HG02970 (cell line): ENCODE measurements around the gene TMEM273.

Experiments
- ATAC-seq: cut with Tn5 transposase; IDR thresholded peaks from one replicate; pipeline ENCODE4 v1.9.1; 2021; ENCODE audit warnings: mild to moderate bottlenecking, moderate library complexity, moderate number of reproducible peaks; ENCODE audit not compliant: unreplicated experiment, low FRiP score

Gene TMEM273

DNA sequence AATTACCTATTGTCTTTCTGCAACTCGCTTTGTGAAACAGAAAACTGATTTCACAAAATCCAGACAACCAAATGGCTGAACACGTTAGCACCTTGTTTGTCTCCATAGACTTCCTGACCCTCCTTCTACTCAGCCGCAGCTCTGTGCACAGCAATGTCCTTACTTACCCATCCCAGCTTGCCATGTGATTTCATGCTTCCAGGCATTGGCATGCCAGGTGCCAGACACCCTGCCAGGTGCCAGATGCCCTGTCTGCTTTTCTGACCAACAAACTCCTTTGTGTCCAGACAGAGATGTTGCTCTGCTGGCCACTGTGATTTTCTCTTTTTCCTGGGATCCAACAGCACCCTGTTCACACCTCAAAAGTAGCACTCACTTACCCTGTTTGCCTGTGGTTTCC lies 38.3 kb downstream of the TMEM273 start:
- ATAC-seq = no peak

DNA sequence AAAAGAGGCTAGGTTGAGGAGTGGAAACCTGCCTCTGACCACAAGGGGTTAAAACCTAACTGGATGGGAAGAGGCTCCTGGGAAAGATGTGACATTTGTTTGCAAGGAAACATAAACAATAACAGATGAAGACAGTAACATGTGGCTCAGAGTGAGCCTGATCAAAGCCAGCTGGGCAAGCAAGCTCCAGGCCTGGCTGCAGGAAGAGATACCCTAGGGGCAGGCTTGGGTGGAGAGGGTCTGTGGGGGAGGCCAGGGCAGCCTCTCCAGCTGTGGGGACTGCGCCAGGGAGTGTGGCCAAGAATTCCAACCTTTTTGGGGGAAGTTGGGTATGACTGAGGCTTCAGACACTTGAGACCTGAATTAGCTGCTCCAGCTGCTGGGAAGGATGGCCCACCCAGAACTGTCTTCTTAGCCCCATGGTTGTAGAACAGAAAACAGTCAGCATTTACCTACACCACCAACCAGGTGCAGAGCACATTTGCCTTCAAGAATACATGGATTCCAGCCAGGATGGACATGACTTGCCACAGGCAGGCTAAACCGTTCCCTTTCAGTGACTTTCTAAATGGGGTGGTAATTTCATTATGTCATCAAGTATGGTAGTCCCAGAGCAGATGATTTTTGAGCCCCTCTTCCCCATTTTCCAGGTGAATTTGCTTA lies 44.0 kb downstream of the TMEM273 start:
- ATAC-seq = no peak

DNA sequence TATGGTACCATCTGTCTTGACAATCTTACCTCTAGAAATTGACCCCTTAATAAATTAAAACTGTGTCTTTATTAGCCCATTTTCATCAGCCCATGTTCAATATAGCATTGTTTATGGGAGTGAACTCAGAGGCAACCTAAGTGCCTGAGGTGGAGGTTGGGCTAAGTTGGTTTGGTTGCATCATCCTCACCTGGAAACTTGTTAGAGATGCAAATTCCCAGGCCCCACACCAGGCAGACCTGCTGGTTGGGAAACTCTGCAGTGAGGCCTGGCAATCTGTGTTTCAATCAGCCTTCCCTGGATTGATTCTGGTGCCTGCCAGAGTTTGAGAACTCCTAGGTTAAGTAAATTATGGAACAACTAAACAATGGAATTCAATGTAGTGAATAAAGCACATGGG lies 44.9 kb downstream of the TMEM273 start:
- no peak for ATAC-seq

DNA sequence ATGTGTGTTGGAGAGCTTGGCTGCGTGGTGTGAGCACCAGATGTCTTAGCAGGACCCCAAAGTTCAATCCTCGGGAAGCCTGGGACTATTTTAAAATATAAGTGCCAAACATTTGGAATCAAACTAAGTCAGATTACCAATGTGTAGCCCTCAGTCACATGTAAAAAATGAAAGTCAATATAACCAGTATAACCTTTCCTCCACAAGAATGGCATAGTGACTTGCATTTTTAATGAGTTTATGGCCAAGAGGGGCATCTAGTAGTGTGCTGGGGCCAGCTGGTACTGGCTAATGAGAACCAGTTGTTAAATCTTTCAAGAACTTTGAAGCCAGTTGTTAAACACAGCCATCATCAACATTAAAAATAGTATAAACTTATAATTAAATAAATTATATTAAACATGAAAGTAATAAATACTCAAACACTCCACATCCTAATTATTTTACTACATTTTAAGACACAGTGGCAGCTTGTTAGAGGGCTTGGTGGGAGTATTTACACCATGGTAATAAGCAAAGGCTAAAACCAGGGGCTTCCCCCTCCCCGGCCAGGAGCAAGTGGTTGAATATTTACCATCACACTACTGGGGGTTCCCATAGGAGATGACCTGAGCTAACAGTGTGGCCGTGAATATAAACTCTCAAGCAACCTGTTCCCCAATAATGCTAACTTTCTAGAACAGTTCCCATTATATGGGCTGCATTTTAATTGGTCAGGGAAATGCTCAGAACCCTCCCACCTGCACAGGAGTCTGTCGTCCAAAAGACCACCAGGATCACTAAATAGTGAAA lies 46.5 kb downstream of the TMEM273 start:
- no peak for ATAC-seq

DNA sequence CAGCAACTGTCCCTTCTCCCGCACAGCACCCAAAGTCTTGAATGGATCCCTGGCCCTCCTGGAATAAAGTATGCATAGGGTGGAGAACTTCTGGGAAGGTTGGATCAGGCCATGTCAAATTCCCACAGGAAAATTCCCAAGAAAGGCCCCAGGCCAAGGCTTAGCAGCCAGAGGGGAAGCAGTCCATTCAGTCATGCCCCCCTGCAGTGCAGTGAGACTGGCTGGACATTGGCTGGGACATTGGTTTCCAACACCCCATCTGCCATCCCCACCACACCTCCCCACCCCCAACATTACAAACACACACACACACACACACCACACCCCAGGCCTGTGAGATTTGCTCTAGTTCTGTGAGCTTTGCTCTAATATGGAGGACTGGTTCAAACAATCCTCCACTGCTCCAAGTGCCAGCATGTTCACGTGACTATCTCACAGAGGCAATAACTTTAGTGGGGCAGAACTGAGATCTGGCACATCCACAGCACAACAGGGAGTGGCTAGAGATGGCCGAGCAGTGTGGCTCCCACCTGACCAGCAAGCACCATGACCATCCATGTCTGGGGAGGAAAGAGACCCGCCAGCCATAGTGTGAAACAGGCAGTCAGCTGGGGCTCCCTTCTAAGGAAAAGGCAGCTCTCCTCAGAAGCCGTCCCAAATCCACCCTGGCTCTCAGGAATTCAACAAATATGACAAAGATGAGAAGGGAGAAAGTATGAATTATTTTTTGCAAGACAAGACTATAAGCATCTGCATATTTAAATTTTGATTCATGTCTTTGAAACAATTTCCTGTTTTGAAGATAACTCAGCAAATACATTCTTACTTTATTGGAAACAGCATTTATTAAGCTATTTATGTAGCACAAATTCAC lies 47.6 kb downstream of the TMEM273 start:
- no peak for ATAC-seq

DNA sequence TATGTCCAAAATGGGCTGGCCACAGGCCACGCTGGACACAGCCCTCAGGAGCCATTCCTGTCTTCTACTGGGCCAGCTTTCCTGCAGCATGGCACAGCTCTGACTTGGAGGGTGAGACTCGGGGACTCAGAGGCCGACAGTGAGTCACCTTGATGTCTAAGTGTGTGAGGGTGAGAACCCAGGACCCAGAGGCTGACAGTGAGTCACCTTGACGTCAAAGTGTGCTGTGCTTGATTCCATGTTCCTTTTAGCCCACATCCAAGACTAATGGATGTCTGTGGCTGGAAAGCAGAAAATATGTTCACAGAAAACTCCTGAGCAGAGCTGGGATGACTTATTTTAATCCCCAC lies 48.4 kb downstream of the TMEM273 start:
- no peak for ATAC-seq

DNA sequence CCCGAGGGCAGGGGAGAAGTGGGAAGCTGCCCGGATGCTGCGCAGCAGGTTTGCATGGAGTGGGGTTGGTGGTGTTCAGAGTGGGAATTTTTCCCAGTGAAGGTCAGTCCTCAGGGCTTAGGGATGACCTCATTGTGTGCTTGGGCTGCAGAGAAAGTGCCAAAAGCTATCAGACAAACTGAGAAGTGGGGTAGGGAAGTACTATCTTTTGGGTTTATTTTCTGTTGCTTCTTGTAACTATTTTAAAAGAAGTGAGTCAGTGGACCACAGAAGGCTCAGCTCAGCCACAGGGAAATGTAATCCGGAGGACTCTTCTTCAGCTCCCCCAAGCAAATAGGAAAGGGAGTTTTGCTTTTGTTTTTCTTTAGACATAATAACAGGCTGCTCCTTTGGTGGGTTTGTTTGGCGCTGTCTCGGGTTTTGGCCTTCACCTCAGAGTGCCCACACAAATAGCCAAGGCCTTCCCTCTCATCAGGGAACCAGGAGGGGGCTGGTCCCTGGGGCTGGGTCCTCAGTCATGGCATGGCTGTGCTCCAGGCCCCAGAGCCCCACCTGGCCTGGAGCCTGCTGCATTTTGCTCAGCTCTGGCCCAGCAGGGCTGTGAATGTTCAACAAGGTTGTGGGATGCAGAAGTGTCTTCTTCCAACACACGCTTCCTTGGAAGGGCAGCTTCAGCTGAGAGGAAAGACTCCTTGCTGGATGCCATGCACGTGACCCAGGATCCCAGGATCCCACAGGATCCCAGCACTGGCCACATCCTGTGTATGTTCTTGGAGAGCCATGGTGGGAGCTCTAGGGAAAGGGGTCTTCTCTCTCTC lies 49.0 kb downstream of the TMEM273 start:
- no peak for ATAC-seq

DNA sequence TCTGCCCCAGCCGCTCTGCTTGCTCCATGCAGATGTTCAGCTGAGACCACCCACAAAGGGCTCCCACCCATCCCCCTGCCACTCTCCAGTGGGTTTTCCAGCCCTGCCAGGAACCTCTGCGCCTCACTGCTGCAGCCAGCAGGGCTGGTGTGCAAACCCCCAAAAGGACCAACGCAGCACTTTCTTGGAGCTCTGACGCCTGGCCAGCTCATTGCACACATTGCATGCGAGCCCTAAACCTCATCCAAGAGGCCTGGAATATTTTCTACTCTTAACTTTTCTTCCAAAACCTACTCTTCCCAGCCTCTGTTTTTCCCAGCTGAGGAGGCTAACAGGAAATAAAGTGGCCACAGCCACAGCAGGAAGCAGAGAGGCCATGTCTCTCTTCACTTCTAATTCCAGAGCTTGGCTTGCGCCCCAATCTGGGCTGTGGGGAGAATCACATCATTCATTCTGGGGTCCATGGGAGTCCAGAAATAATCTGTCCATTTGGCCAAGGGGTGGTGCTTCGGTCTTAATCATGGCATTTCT lies 49.8 kb downstream of the TMEM273 start:
- no peak for ATAC-seq

DNA sequence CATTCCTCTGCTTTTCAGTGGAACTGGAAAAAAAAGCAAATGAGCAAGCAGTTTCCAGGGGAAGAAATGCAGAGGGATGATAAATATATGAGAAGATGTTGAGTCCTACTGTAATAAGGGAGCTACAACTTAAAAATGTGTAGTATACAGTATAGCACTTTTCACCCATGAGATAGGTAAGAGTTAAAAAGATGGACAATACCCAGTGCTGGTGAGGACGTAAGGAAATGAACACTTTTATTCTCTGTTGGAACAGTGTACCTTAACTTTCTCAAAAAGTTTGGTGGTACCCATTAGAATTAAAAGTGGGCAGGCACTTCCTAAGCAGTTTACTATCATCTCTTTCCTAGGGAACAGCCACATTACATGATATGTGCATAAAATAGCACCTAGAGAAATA lies 51.7 kb downstream of the TMEM273 start:
- ATAC-seq = no peak

DNA sequence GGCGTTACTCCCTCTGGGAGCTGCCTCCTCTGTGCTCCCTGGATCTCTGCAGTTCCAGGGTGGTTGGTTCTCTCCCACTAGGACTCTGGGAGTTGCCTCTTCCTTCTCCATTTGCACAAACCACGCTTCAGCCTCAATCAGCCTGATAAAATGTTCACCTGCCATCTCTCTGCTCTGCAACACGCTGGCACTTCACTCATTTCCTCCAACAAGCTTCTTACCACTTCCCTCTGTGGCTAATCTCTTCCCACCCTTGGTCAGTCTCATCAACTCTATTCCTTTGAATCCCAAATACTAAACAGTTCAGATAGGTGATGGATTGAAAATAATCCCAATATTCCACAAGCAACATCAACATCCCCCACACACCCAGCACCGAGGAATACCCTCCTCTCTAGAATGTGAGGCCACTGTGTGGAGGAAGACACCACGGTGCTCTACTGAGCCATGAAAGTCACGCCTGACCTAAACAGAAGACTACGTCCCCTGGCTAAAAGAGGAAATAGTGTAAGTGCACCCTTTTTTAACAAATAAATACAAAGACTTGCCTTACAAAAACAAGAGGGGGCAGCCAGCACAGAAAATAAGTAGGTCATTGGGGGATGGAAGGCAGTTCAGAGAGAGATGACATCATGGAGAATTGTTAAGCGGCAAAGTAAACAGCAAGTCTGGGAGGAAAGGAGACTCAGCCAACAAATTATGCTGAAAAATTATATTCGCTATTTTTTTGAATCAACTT lies 52.4 kb downstream of the TMEM273 start:
- no peak for ATAC-seq

DNA sequence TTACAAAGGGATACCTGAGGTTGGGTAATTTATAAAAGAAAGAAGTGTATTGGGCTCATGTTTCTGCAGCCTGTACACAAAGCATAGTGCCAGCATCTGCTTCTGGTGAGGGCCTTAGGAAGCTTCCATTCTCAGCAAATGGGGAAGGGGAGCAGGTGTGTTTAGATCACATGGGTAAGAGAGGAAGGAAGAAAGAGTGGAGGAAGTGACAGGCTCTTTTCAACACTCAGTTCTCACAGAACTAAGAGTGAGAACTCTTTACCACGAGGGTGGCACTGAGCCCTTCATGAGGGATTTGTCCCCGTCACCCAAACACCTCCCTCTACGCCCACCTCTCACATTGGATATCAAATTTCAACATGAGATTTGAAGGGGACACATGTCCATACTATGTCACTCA lies 53.9 kb downstream of the TMEM273 start:
- ATAC-seq = no peak

DNA sequence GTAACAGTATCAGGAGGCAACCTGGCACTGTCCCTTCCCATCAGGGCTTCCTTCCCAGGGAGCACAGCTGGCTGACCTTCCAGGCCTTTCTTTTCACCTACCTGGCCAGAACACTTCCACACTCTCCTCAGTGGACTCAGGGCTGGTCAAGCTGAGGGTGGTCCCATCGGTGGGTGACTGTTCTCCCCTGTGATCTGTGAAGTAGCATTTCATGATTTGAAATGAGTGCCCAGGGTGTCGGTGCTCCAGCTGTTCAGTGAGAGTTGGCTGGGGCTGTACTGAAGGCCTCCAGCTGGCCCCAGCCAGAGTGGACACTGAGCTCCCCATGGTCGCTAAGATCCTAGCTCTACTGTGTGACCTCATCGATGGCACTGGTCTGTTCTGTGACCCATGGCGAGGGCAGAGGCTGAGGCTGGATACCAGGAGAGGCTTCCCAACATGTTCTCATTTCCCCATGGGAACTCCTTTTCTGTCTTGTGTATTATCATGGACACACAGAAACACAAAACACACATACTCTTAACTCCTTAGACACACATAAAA lies 54.4 kb downstream of the TMEM273 start, which contains the start of gene FAM170B:
FAM170B (minus strand) TSS at position 316 of the 543 bp plus-strand sequence; CDS start at position 213, 103 bp downstream.
- no peak for ATAC-seq

DNA sequence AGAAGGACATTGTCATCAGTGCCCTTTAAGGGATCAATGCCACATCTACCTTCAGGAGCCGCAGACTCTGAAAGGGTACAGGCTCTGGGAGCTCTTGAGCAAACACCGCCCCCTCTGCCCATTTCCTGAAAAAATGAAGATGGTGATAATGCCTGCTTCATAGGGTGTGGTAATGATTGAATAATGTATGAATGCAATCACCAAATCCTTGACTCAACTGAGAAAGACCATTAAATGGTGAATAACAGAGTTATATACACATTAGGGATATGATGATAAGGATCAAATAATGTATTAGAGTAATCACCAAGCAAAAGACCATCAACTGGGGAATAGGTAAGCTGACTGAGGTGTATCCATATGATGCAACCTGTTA lies 55.8 kb downstream of the TMEM273 start:
- ATAC-seq = no peak

DNA sequence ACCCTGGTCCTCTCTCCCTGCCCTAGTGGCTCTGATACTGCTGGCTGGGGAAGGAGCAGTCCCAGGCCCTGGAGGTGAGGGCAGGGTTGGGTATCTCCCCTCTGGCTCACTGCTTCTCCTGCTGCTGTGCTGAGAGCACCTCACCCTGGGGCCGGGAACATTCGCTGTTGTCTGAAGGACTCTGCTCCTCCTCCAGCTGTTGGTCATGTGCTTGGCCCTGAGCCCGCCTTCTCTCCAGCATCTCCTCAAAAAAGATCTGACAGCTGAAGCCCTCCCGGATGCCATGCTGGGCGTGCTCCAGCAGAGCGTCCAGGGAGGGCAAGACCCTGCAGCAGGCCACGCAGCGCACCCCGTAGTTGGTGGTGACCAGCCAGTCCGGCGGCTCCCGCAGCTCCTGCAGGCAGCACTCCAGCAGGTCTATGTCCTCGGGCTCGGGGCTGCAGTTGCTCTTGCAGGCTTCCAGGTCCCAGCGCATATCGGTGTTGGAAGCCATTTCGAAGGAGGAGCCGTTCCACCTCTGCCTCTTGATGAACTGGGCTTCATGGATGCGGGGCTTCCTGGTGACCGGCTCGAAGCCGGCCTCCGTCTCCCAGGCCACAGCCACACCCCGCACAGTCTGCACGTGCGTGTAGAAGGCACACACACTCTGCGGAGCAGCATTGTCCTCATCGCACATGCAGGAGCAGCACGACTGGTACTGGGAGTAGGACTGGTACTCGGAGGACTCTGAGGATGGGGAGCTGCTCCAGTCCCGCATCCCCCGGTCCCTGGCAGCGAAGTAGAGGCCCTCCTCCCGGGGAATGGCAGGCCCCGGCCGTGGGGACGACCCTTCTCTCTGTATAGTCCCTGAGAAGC lies 56.5 kb downstream of the TMEM273 start:
- no peak for ATAC-seq

DNA sequence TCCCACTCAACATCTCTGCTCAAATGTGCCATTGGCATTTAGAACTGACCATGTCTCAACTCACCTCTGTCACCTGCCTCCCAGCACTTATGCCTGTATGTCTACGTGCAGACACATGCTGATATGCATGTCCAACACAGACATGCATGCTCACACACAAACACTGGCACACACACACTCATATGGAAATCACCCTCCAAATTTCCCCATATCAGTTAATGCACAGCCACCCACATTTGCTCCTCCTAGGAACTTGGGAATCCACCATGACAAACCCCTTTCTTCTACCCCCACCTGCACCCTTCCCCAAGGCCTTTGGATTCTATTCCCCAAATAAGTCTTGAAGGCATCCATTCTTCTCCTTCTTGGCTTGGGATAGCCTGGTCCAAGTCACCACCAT lies 58.8 kb downstream of the TMEM273 start:
- no peak for ATAC-seq

DNA sequence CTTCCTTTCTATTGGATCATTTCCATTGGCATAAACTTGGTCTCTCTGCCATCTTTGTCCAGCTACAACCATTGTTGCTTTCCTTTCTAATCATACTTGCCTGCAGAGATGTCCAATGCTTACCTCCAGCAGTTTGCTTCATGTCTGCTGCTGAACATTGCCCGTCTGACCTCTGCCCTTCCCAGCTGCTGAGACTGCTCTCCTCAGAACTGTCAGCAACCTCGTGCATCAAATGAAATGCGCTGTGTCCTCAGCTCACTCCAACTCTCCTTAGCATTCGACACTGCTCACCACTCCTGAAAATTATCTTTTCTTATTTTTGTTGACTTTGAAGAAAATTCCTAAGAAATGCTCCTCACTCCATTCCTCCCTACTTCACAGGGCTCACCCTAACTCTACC lies 59.3 kb downstream of the TMEM273 start:
- no peak for ATAC-seq

DNA sequence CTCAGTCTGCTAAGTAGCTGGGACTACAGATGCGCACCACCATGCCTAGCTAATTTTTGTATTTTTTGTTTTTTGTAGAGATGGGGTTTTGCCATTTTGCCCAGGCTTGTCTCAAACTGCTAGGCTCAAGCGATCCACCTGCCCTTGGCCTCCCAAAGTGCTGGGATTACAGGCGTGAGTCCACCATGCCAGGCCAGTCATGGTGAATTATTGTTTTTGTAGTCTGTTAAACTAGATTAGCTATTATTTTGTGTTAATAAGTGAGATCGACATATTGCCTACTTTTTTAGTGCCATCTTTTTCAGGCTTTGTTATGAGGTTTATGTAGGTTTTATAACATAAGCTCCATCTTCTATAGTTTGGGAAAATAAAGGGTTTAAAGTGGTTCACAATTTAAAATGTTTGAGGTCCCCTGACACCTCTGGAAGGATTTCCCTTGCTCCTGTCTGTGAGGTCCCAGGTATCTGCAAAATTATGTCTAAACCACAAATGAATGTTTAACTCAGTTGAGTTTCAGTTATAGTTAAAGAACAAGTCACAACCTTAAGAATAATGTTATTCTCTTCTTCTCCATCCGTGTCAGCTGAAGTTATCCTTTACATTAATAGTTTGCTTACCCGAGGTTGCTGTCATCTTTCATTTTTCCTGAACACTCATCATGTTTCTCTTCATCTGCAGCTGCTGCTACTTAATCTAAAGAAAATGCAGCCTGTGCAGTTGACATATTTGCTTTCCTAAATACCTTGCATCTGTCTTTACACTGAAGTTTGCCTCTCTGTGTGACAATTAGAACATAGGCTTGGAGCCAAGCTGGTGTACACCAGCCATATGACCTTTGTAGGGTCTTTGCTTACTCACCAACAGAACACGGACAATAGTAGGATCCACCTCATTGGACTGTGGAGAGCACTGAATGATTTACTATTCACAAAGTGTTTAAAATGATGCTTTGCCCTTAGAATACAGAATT lies 63.9 kb downstream of the TMEM273 start:
- no peak for ATAC-seq
